ENCODE measurements around the gene GPRIN3. TPM values are rescaled to one million over a fixed set of nuclear protein-coding genes. Genes with fewer than 3 reads are reported as not detected.

GPRIN3 gene
- total RNA-seq, 1 experiment from 2014 or later, result 0.48 TPM

- Mint-ChIP-seq H3K27ac (no peak overlapping the region), H3K9me3 (peaks cover 3 to 7% of the 10 kb centered on the region in 2 experiments; a peak in 2 of 5 replicates)
- H4K5ac ChIP-seq (ENCODE audit: insufficient read length, low read depth, low read length), result no peak overlapping the region
These were observed 14.3 kb downstream of the GPRIN3 start for GRCh38 chr4:89293299-89293698.

More at GRCh38 chr4:89293299-89293698, 14.3 kb downstream of the GPRIN3 start:
- Histone ChIP-seq H4K20me1 (ENCODE audit: control insufficient read depth, insufficient read depth, insufficient read length) (no peaks in the 10 kb centered on the region), H3K23ac (ENCODE audit: insufficient read length, low read depth, low read length) (no peak overlapping the region), H3K18ac (ENCODE audit: insufficient read length, low read depth, low read length) (no peak overlapping the region), H2BK15ac (ENCODE audit: low read depth, low read length) (no peak overlapping the region), H3K23me2 (ENCODE audit: insufficient read length, low read depth, low read length, poor library complexity, severe bottlenecking) (no peaks in the 10 kb centered on the region), H3K79me2 (ENCODE audit: insufficient read depth, low read length) (no peaks in the 10 kb centered on the region), H3K4me2 (ENCODE audit: insufficient read depth, insufficient read length, low read length) (no peak overlapping the region), H2BK120ac (ENCODE audit: low read depth, low read length, poor library complexity, severe bottlenecking) (no peak overlapping the region), H3K27me3 (ENCODE audit: insufficient read depth, low read length) (no peaks in the 10 kb centered on the region), H2AFZ (ENCODE audit: low read length) (no peak overlapping the region), H3K4me1 (ENCODE audit: insufficient read depth, low read length) (0 out of 2 replicates have a peak, but pooled peaks cover 2% of the 10 kb centered on the region), H3K9ac (ENCODE audit: extremely low read depth, insufficient read length, low read length) (no peak overlapping the region), H3K56ac (ENCODE audit: insufficient read length, low read depth, low read length) (no peak overlapping the region), H3K79me1 (ENCODE audit: insufficient read depth, low read depth, low read length, poor library complexity, severe bottlenecking) (no peaks in the 10 kb centered on the region), H3K14ac (ENCODE audit: insufficient read depth, low read length) (no peak overlapping the region), H2BK12ac (ENCODE audit: insufficient read length, low read depth, low read length) (no peak overlapping the region), H2AK5ac (ENCODE audit: insufficient read length, low read length) (no peak overlapping the region), H4K91ac (ENCODE audit: insufficient read length, low read depth, low read length) (no peak overlapping the region), H2BK5ac (ENCODE audit: insufficient read length, low read length) (no peak overlapping the region), H3T11ph (ENCODE audit: low read length) (no peak overlapping the region), H4K8ac (replicated peaks; ENCODE audit: insufficient read length, low read depth, low read length) (no peak overlapping the region), H3K9me3 (ENCODE audit: control insufficient read depth, low read depth, low read length) (no peaks in the 10 kb centered on the region), H3K27ac (ENCODE audit: insufficient read length, low read depth, low read length) (no peak overlapping the region), H2BK20ac (ENCODE audit: low read depth, low read length, poor library complexity, severe bottlenecking) (no peak overlapping the region), H3K4ac (ENCODE audit: low read depth, low read length) (no peak overlapping the region)
- no peaks in the 10 kb centered on the region for H3K27me3 Mint-ChIP-seq (ENCODE audit: low read depth)
- WGBS (ENCODE audit: extremely low coverage, insufficient read length, low lambda C conversion rate), result no CpG with 5 or more reads among the region's 4 CpGs
- peaks cover 3% of the 10 kb centered on the region in 2 experiments for H3K4me1 Mint-ChIP-seq
- no peak for DNase-seq
- TF ChIP-seq CTCF (conservative IDR thresholded peaks at IDR 0.05), result no peak
- H3K4me3 Mint-ChIP-seq, result no peak overlapping the region
- peaks cover 0 to 9% (median 4%) of the 10 kb centered on the region in 3 experiments; a peak in 5 of 7 replicates for H3K36me3 Mint-ChIP-seq (ENCODE audit: insufficient read depth in 1 of 3, low read depth in 3 of 3)

All from H9 (cell line).